Right atrium auricular region (tissue), 2 donors: ENCODE data around the gene PPP2R3B. TPM values are rescaled to one million over a fixed set of nuclear protein-coding genes. Genes with fewer than 3 reads are reported as not detected.

ENCODE experiments used
- DNase-seq: peaks from one replicate; pipeline ENCODE4 v3.0.0-alpha.2; 2019; ENCODE audit warnings: low spot score
- H3K27ac ChIP-seq, 2 donors: fragments of 200-600 bp; sonication (generic); 1 replicate in 1 of 2; 2 replicates in 1 of 2; pipeline ENCODE4 v1.5.1; 2016 to 2019
- H3K27me3 ChIP-seq, 2 donors: fragments of 200-600 bp; sonication (generic); one replicate each; pipeline versions ENCODE4 v1.5.1 to v1.6.0; 2017 to 2019
- H3K36me3 ChIP-seq: fragments of 200-600 bp; sonication (generic); one replicate; pipeline ENCODE4 v1.5.1; 2016
- H3K4me1 ChIP-seq, 2 donors: fragments of 200-600 bp; sonication (generic); one replicate each; pipeline versions ENCODE4 v1.5.1 to v1.6.0; 2017 to 2019
- H3K4me3 ChIP-seq, 2 donors: fragments of 200-600 bp; sonication (generic); 1 replicate in 1 of 2; 2 replicates in 1 of 2; pipeline ENCODE4 v1.5.1; 2017 to 2019; ENCODE audit warnings: mild to moderate bottlenecking in 1 of 2, moderate library complexity in 1 of 2
- H3K9me3 ChIP-seq, 2 donors: fragments of 200-600 bp; sonication (generic); one replicate each; pipeline ENCODE4 v1.5.1; 2019
- CTCF ChIP-seq, 2 donors: fragments of 200-600 bp; sonication (generic); IDR thresholded peaks; one replicate each; pipeline ENCODE4 v1.5.1; 2019; ENCODE audit warnings: antibody characterized with exemption in 2 of 2
- total RNA-seq, 2 donors: library from RNA; depleted of rRNA; stranded (reverse); fragments of >200 nt; gene quantifications; one replicate each; pipeline ENCODE4 v1.1.0, GENCODE V29; 2016

The PPP2R3B gene
- total RNA-seq, 2 donors from 2014 or later = 58.6 to 70.1 TPM

- Histone ChIP-seq H3K4me3 (no peak overlapping the region), H3K9me3 (no peaks in the 10 kb centered on the region), H3K4me1 (no peaks in the 10 kb centered on the region), H3K27me3 (no peaks in the 10 kb centered on the region), H3K27ac (no peak overlapping the region), H3K36me3 (peaks cover 34% of the 10 kb centered on the region)
- DNase-seq = no peak
- no peak for TF ChIP-seq CTCF (IDR thresholded peaks at IDR 0.05)
Measured at GRCh38 chrX:302975-303374, 83.7 kb downstream of the PPP2R3B start.

GRCh38 chrX:300334-300733 lies 86.4 kb downstream of the PPP2R3B start:
- Histone ChIP-seq H3K36me3 (peaks cover 10% of the 10 kb centered on the region), H3K4me3 (no peak overlapping the region), H3K9me3 (no peaks in the 10 kb centered on the region), H3K27ac (no peak overlapping the region), H3K4me1 (no peaks in the 10 kb centered on the region), H3K27me3 (no peaks in the 10 kb centered on the region)
- no peak for TF ChIP-seq CTCF (IDR thresholded peaks at IDR 0.05)
- DNase-seq = no peak

DNA sequence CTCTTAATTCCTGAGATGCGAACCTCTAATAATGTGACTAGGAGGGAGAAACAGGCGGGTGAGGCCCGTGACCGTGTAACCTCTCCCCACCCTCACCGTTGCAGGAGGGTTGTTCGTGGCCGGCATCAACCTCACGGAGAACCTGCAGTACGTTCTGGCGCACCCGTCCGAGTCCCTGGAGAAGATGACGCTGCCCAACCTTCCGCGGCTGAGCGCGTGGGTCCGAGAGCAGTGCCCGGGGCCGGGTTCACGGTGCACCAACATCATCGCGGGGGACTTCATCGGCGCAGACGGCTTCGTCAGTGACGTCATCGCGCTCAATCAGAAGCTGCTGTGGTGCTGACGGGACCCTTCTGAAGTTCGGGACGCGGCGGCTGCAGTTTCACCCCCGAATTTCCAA lies 87.7 kb downstream of the PPP2R3B start:
- Histone ChIP-seq H3K27me3 (no peaks in the 10 kb centered on the region), H3K27ac (no peak overlapping the region), H3K4me3 (no peak overlapping the region), H3K4me1 (no peaks in the 10 kb centered on the region), H3K36me3 (peaks cover under 1% of the 10 kb centered on the region), H3K9me3 (no peaks in the 10 kb centered on the region)
- DNase-seq = no peak
- no peak for TF ChIP-seq CTCF (IDR thresholded peaks at IDR 0.05)

DNA sequence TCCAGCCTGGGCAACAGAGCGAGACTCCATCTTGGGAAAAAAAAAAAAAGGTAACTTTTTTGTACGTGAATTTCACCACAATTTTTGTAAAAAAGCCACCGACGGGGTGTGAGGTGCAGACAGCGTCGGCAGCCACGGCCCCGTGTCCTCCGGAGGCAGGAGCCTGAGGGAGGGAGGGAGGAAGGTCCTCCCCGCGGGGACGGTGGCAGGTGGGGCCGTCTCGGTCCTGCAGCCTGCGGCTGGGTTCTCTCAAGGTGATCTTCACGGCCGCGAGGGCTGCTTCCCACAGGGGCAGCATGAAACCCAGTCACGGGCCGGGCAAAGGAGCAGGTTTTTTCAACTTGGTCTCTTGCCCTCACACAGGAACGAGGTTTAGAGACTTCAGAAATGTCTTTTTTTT lies 91.6 kb downstream of the PPP2R3B start:
- H3K36me3 ChIP-seq = peaks cover 5% of the 10 kb centered on the region
- H3K9me3 ChIP-seq = no peaks in the 10 kb centered on the region
- no peaks in the 10 kb centered on the region for H3K4me1 ChIP-seq
- no peak overlapping the region for H3K27ac ChIP-seq
- no peak for DNase-seq
- no peaks in the 10 kb centered on the region for H3K27me3 ChIP-seq
- no peak for TF ChIP-seq CTCF (IDR thresholded peaks at IDR 0.05)
- no peak overlapping the region for H3K4me3 ChIP-seq

GRCh38 chrX:292900-293897 lies 93.5 kb downstream of the PPP2R3B start:
- H3K4me1 ChIP-seq = no peaks in the 10 kb centered on the region
- H3K27ac ChIP-seq = no peak overlapping the region
- DNase-seq = no peak
- H3K36me3 ChIP-seq = peaks cover 10% of the 10 kb centered on the region
- TF ChIP-seq CTCF (IDR thresholded peaks at IDR 0.05) = no peak
- H3K9me3 ChIP-seq = no peaks in the 10 kb centered on the region
- H3K4me3 ChIP-seq = no peak overlapping the region
- no peaks in the 10 kb centered on the region for H3K27me3 ChIP-seq
